Thyroid gland (tissue), 4 donors: Measurements from ENCODE around the gene MAP10.

Experiments used
- CTCF ChIP-seq, 6 experiments: fragments of 200-600 bp in 3 of 6; fragments of 450-650 bp in 3 of 6; sonication (generic) in 3 of 6; IDR thresholded peaks; one replicate each; pipeline ENCODE4 v1.5.1; 2016 to 2019; ENCODE audit warnings: antibody characterized with exemption in 6 of 6, mild to moderate bottlenecking in 2 of 6, inconsistent platforms in 1 of 6, moderate library complexity in 1 of 6
- POLR2A ChIP-seq, 2 donors: fragments of 450-650 bp; IDR thresholded peaks; one replicate each; pipeline ENCODE4 v1.6.1; 2017; ENCODE audit warnings: antibody characterized with exemption in 2 of 2, mild to moderate bottlenecking in 2 of 2, moderate library complexity in 1 of 2

- TF ChIP-seq POLR2A (IDR thresholded peaks at IDR 0.05) (no peak), CTCF (IDR thresholded peaks at IDR 0.05) (no peak)
Measured at GRCh38 chr1:232856541-232856940, 51.3 kb downstream of the MAP10 start.
